ENCODE measurements around the gene LRRTM4. TPM values are rescaled to one million over a fixed set of nuclear protein-coding genes. Genes with fewer than 3 reads are reported as not detected.
A peak's percentile ranks its signal among the peaks of the same experiment; 100 is the strongest.

LRRTM4 gene
- polyA plus RNA-seq, 1 donor from 2014 or later: 37.1 TPM

DNA sequence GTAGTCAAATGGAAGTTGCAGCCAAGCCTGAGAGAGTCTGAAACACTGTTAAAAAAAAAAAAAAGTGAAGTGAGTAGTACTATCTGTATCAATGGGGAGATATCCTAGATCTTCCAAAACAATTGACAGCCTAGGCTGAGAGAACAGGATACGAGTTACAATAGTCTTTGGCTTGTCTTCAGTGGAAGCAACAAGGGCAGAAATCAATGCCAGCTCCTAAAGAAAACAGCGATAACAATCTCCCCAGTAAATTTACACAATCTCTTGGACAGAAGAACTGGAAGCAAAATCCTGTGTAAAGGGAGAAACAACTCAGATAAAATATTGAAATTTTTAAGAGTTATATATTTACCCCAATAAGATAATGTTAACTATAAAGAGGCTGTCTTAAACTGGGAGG, 508.7 kb downstream of the LRRTM4 start:
- H3K79me2 ChIP-seq (replicated peaks; ENCODE audit: insufficient read depth, low read length): no peaks in the 10 kb centered on the region
- TF ChIP-seq REST (IDR thresholded peaks at IDR 0.05; ENCODE audit: borderline replicate concordance): no peak
- no peak for TF ChIP-seq POLR2AphosphoS5 (IDR thresholded peaks at IDR 0.05)
- TF ChIP-seq TAF1 (IDR thresholded peaks at IDR 0.05; ENCODE audit: low read depth): no peak
- TF ChIP-seq MXI1 (conservative IDR thresholded peaks at IDR 0.05; ENCODE audit: poor library complexity, severe bottlenecking): no peak
- no peak for TF ChIP-seq CTCF (IDR thresholded peaks at IDR 0.05; ENCODE audit: poor library complexity, severe bottlenecking)
- no peak for TF ChIP-seq EP300 (conservative IDR thresholded peaks at IDR 0.05; ENCODE audit: poor library complexity, severe bottlenecking)
- no peak for TF ChIP-seq SMC3 (conservative IDR thresholded peaks at IDR 0.05; ENCODE audit: poor library complexity)
- TF ChIP-seq EZH2 (IDR thresholded peaks at IDR 0.05; ENCODE audit: borderline replicate concordance, insufficient read depth, low read length, poor library complexity, severe bottlenecking): no peak
- no peak for TF ChIP-seq RAD21 (conservative IDR thresholded peaks at IDR 0.05)
- H3K4me2 ChIP-seq (ENCODE audit: low read length): no peak overlapping the region
- no peak overlapping the region for H3K4me3 ChIP-seq (ENCODE audit: low read length)
- H3K9ac ChIP-seq (ENCODE audit: low read length): no peak overlapping the region
- H3K9me2 ChIP-seq (ENCODE audit: insufficient read depth, low read length): no peaks in the 10 kb centered on the region
- no peak overlapping the region for H2AFZ ChIP-seq (ENCODE audit: low read depth, low read length)
- H4K20me1 ChIP-seq (ENCODE audit: insufficient read depth): no peaks in the 10 kb centered on the region
- H3K27ac ChIP-seq (ENCODE audit: low read length): no peak overlapping the region
- H3F3A ChIP-seq (ENCODE audit: insufficient read depth, low read length, poor library complexity, severe bottlenecking): peaks cover 6% of the 10 kb centered on the region
- H3K36me3 ChIP-seq (ENCODE audit: insufficient read depth, low read length): no peaks in the 10 kb centered on the region
- no peaks in the 10 kb centered on the region for H3K27me3 ChIP-seq (ENCODE audit: insufficient read depth, low read depth, low read length)
- H3K9me3 ChIP-seq (ENCODE audit: low read length): no peaks in the 10 kb centered on the region

GRCh38 chr2:77009307-77009706, 512.9 kb downstream of the LRRTM4 start:
- Histone ChIP-seq H3K9me2 (ENCODE audit: insufficient read depth, low read length) (no peaks in the 10 kb centered on the region), H3K79me2 (replicated peaks; ENCODE audit: insufficient read depth, low read length) (no peaks in the 10 kb centered on the region), H3K27me3 (ENCODE audit: insufficient read depth, low read depth, low read length) (no peaks in the 10 kb centered on the region), H4K20me1 (ENCODE audit: insufficient read depth) (no peaks in the 10 kb centered on the region), H3K9ac (ENCODE audit: low read length) (no peak overlapping the region), H3F3A (ENCODE audit: insufficient read depth, low read length, poor library complexity, severe bottlenecking) (peaks cover 6% of the 10 kb centered on the region), H2AFZ (ENCODE audit: low read depth, low read length) (no peak overlapping the region), H3K36me3 (ENCODE audit: insufficient read depth, low read length) (no peaks in the 10 kb centered on the region), H3K4me3 (ENCODE audit: low read length) (no peak overlapping the region), H3K27ac (ENCODE audit: low read length) (peak overlapping the region; percentile 21), H3K4me2 (ENCODE audit: low read length) (no peak overlapping the region), H3K9me3 (ENCODE audit: low read length) (no peaks in the 10 kb centered on the region)
- TF ChIP-seq RAD21 (conservative IDR thresholded peaks at IDR 0.05): no peak
- no peak for TF ChIP-seq SMC3 (conservative IDR thresholded peaks at IDR 0.05; ENCODE audit: poor library complexity)
- no peak for TF ChIP-seq TAF1 (IDR thresholded peaks at IDR 0.05; ENCODE audit: low read depth)
- no peak for TF ChIP-seq REST (IDR thresholded peaks at IDR 0.05; ENCODE audit: borderline replicate concordance)
- no peak for TF ChIP-seq EP300 (conservative IDR thresholded peaks at IDR 0.05; ENCODE audit: poor library complexity, severe bottlenecking)
- no peak for TF ChIP-seq MXI1 (conservative IDR thresholded peaks at IDR 0.05; ENCODE audit: poor library complexity, severe bottlenecking)
- TF ChIP-seq POLR2AphosphoS5 (IDR thresholded peaks at IDR 0.05): no peak
- no peak for TF ChIP-seq EZH2 (IDR thresholded peaks at IDR 0.05; ENCODE audit: borderline replicate concordance, insufficient read depth, low read length, poor library complexity, severe bottlenecking)
- no peak for TF ChIP-seq CTCF (IDR thresholded peaks at IDR 0.05; ENCODE audit: poor library complexity, severe bottlenecking)
